ENCODE measurements around the gene UCK2. TPM values are rescaled to one million over a fixed set of nuclear protein-coding genes. Genes with fewer than 3 reads are reported as not detected.

The UCK2 gene
- total RNA-seq, 1 experiment from 2014 or later = 59.9 TPM

GRCh38 chr1:165927169-165927568, 99.8 kb downstream of the UCK2 start:
- no peak overlapping the region for H3K4me2 ChIP-seq
- no peak overlapping the region for H3K4me3 ChIP-seq
- CTCF ChIA-PET = no interaction called here
- no peaks in the 10 kb centered on the region for H3K36me3 ChIP-seq (ENCODE audit: low read depth)
- H4K20me1 ChIP-seq (ENCODE audit: insufficient read depth) = no peaks in the 10 kb centered on the region
- no peak overlapping the region for H3K27ac ChIP-seq
- no peaks in the 10 kb centered on the region for H3F3A ChIP-seq (ENCODE audit: insufficient read depth, low read depth)
- no peak overlapping the region for H2AFZ ChIP-seq
- no peaks in the 10 kb centered on the region for H3K9me2 ChIP-seq (ENCODE audit: insufficient read depth)
- H3K9me3 ChIP-seq (ENCODE audit: insufficient read depth, low read depth) = no peaks in the 10 kb centered on the region
- H3K4me1 ChIP-seq (replicated peaks; ENCODE audit: insufficient read depth) = no peaks in the 10 kb centered on the region
- POLR2A ChIA-PET (ENCODE audit: unreplicated experiment) = no interaction called here
- no TSS peak for BruUV-seq (replicated peaks)
- intact Hi-C loops (cut with micrococcal nuclease; ENCODE audit: unreplicated experiment) = no loop called here
- H3K79me2 ChIP-seq (ENCODE audit: low read depth) = no peaks in the 10 kb centered on the region
- no peak for DNase-seq
- no peaks in the 10 kb centered on the region for H3K27me3 ChIP-seq (ENCODE audit: insufficient read depth, low read depth)
- TF ChIP-seq CTCF (conservative IDR thresholded peaks at IDR 0.05) = no peak
- TF ChIP-seq EZH2 (IDR thresholded peaks at IDR 0.05; ENCODE audit: low read depth) = no peak

- POLR2A ChIA-PET (ENCODE audit: unreplicated experiment) = no interaction called here
Observed at GRCh38 chr1:165928075-165928731, 100.8 kb downstream of the UCK2 start.

GRCh38 chr1:165930961-165931360, 103.5 kb downstream of the UCK2 start:
- intact Hi-C loops (cut with micrococcal nuclease; ENCODE audit: unreplicated experiment) = no loop called here
- Histone ChIP-seq H3K9me3 (ENCODE audit: insufficient read depth, low read depth) (no peaks in the 10 kb centered on the region), H3K4me2 (no peak overlapping the region), H3K36me3 (ENCODE audit: low read depth) (no peaks in the 10 kb centered on the region), H3K27me3 (ENCODE audit: insufficient read depth, low read depth) (no peaks in the 10 kb centered on the region), H2AFZ (no peak overlapping the region), H3K4me3 (no peak overlapping the region), H3K9me2 (ENCODE audit: insufficient read depth) (no peaks in the 10 kb centered on the region), H3K79me2 (ENCODE audit: low read depth) (no peaks in the 10 kb centered on the region), H3K27ac (no peak overlapping the region), H3F3A (ENCODE audit: insufficient read depth, low read depth) (no peaks in the 10 kb centered on the region), H4K20me1 (ENCODE audit: insufficient read depth) (no peaks in the 10 kb centered on the region), H3K4me1 (replicated peaks; ENCODE audit: insufficient read depth) (no peaks in the 10 kb centered on the region)
- DNase-seq = no peak
- TF ChIP-seq EZH2 (IDR thresholded peaks at IDR 0.05; ENCODE audit: low read depth) (no peak), CTCF (conservative IDR thresholded peaks at IDR 0.05) (no peak)
- no TSS peak for BruUV-seq (replicated peaks)
- POLR2A ChIA-PET (ENCODE audit: unreplicated experiment) = no interaction called here
- CTCF ChIA-PET = no interaction called here

More at GRCh38 chr1:165928075-165928731, 100.8 kb downstream of the UCK2 start:
- intact Hi-C loops (cut with micrococcal nuclease; ENCODE audit: unreplicated experiment) = loop anchor here (1.0 to 2.0 kb wide), 2 partner anchors 551 to 1131 kb away; no protein-coding TSS in a partner anchor
- H3K4me1 ChIP-seq (replicated peaks; ENCODE audit: insufficient read depth) = no peaks in the 10 kb centered on the region
- H3F3A ChIP-seq (ENCODE audit: insufficient read depth, low read depth) = no peaks in the 10 kb centered on the region
- BruUV-seq (replicated peaks) = no TSS peak
- no peak overlapping the region for H3K27ac ChIP-seq
- DNase-seq = peak in 1 of 2 experiments; percentile 17
- H3K4me2 ChIP-seq = no peak overlapping the region
- no peaks in the 10 kb centered on the region for H3K27me3 ChIP-seq (ENCODE audit: insufficient read depth, low read depth)
- no peak overlapping the region for H3K4me3 ChIP-seq
- CTCF ChIA-PET = interaction anchor here (0.6 to 1.3 kb wide), 3 partner anchors 14 to 1129 kb away, joined by 3 read pairs; no protein-coding TSS in a partner anchor
- H2AFZ ChIP-seq = no peak overlapping the region
- H3K36me3 ChIP-seq (ENCODE audit: low read depth) = no peaks in the 10 kb centered on the region
- no peaks in the 10 kb centered on the region for H3K79me2 ChIP-seq (ENCODE audit: low read depth)
- no peaks in the 10 kb centered on the region for H3K9me3 ChIP-seq (ENCODE audit: insufficient read depth, low read depth)
- H4K20me1 ChIP-seq (ENCODE audit: insufficient read depth) = no peaks in the 10 kb centered on the region
- TF ChIP-seq CTCF (conservative IDR thresholded peaks at IDR 0.05) (peak; percentile 81), EZH2 (IDR thresholded peaks at IDR 0.05; ENCODE audit: low read depth) (no peak)
- H3K9me2 ChIP-seq (ENCODE audit: insufficient read depth) = no peaks in the 10 kb centered on the region

Measured in PC-9 (cell line).